GM12865 (cell line): Measurements from ENCODE around the gene ROBO1.

Experiments
- DNase-seq: peaks from one replicate; pipeline ENCODE4 v3.0.0; 2010; ENCODE audit warnings: low read depth
- H3K4me3 ChIP-seq: 2 replicates; pipeline ENCODE4 v1.5.1; 2011; ENCODE audit warnings: mild to moderate bottlenecking, low read depth, low read length, control low read depth
- CTCF ChIP-seq: IDR thresholded peaks from 2 replicates; pipeline ENCODE4 v1.5.1; 2011; ENCODE audit warnings: low read length, control low read depth, low read depth, inconsistent platforms; ENCODE audit not compliant: insufficient read depth; ENCODE audit errors: missing control alignments

ROBO1 gene

GRCh38 chr3:79253271-79253670 lies 514.5 kb downstream of the ROBO1 start:
- TF ChIP-seq CTCF, result no peak
- no peak overlapping the region for H3K4me3 ChIP-seq
- DNase-seq, result no peak

GRCh38 chr3:79250746-79251145 lies 517.1 kb downstream of the ROBO1 start:
- no peak for TF ChIP-seq CTCF
- no peak for DNase-seq
- no peak overlapping the region for H3K4me3 ChIP-seq

- no peak for DNase-seq
- no peak for TF ChIP-seq CTCF
- H3K4me3 ChIP-seq, result no peak overlapping the region
These were observed 518.1 kb downstream of the ROBO1 start for GRCh38 chr3:79249701-79250100.

GRCh38 chr3:79247725-79248043 lies 520.1 kb downstream of the ROBO1 start:
- no peak overlapping the region for H3K4me3 ChIP-seq
- no peak for DNase-seq
- no peak for TF ChIP-seq CTCF

GRCh38 chr3:79246875-79247724 lies 520.7 kb downstream of the ROBO1 start:
- no peak overlapping the region for H3K4me3 ChIP-seq
- TF ChIP-seq CTCF, result no peak
- DNase-seq, result no peak

- DNase-seq, result no peak
- TF ChIP-seq CTCF, result no peak
- no peak overlapping the region for H3K4me3 ChIP-seq
These were observed 522.3 kb downstream of the ROBO1 start for GRCh38 chr3:79245284-79246138.
